MM.1S (cell line): ENCODE measurements around the gene MCEMP1.

ENCODE experiments used
- DNase-seq: peaks from one replicate; pipeline ENCODE4 v3.0.0-alpha.2; 2015
- H2AFZ ChIP-seq: fragments of 300-600 bp; sonication (generic); 2 replicates; pipeline ENCODE4 v1.6.0; 2016; ENCODE audit warnings: antibody characterized with exemption, low read length
- H3F3A ChIP-seq: fragments of 300-600 bp; sonication (generic); 2 replicates; pipeline ENCODE4 v1.6.1; 2016; ENCODE audit warnings: mild to moderate bottlenecking, antibody characterized with exemption, low read length, moderate library complexity, mixed read lengths; ENCODE audit not compliant: insufficient read depth
- H3K27ac ChIP-seq: fragments of 300-600 bp; sonication (generic); 2 replicates; pipeline ENCODE4 v1.5.1; 2016; ENCODE audit warnings: mild to moderate bottlenecking, low read length
- H3K27me3 ChIP-seq: fragments of 300-600 bp; sonication (generic); replicated peaks from 2 replicates; pipeline ENCODE4 v1.6.0; 2016; ENCODE audit warnings: low read length; ENCODE audit not compliant: insufficient read depth
- H3K36me3 ChIP-seq: fragments of 300-600 bp; sonication (generic); replicated peaks from 2 replicates; pipeline ENCODE4 v1.6.1; 2016; ENCODE audit warnings: mild to moderate bottlenecking, low read length, mixed read lengths; ENCODE audit not compliant: insufficient read depth
- H3K4me1 ChIP-seq: fragments of 300-600 bp; sonication (generic); 2 replicates; pipeline ENCODE4 v1.6.1; 2016; ENCODE audit warnings: low read length, mixed read lengths
- H3K4me2 ChIP-seq: fragments of 300-600 bp; sonication (generic); 2 replicates; pipeline ENCODE4 v1.6.0; 2016; ENCODE audit warnings: low read depth, low read length
- H3K4me3 ChIP-seq: fragments of 300-600 bp; sonication (generic); 2 replicates; pipeline ENCODE4 v1.5.1; 2016; ENCODE audit warnings: low read length, mixed read lengths
- H3K79me2 ChIP-seq: fragments of 300-600 bp; sonication (generic); 2 replicates; pipeline ENCODE4 v1.6.1; 2016; ENCODE audit warnings: mixed run types, low read length, mixed read lengths
- H3K9ac ChIP-seq: fragments of 300-600 bp; sonication (generic); 2 replicates; pipeline ENCODE4 v1.6.1; 2016; ENCODE audit warnings: low read length, mixed read lengths
- H3K9me2 ChIP-seq: fragments of 300-600 bp; sonication (generic); replicated peaks from 2 replicates; pipeline ENCODE4 v1.6.1; 2016; ENCODE audit warnings: mild to moderate bottlenecking, low read length, mixed read lengths; ENCODE audit not compliant: insufficient read depth
- H3K9me3 ChIP-seq: fragments of 300-600 bp; sonication (generic); replicated peaks from 2 replicates; pipeline ENCODE4 v1.6.1; 2016; ENCODE audit warnings: mild to moderate bottlenecking, low read length, mixed read lengths; ENCODE audit not compliant: insufficient read depth
- H4K20me1 ChIP-seq: fragments of 300-600 bp; sonication (generic); 2 replicates; pipeline ENCODE4 v1.6.1; 2016; ENCODE audit warnings: mild to moderate bottlenecking, low read length, moderate library complexity, mixed read lengths; ENCODE audit not compliant: insufficient read depth
- EZH2 ChIP-seq: fragments of 300-600 bp; sonication (generic); optimal IDR thresholded peaks from 2 replicates; pipeline ENCODE3; 2017; ENCODE audit warnings: low read depth, mild to moderate bottlenecking, antibody characterized with exemption, low read length, mixed read lengths
- EZH2phosphoT487 ChIP-seq: fragments of 300-600 bp; sonication (generic); IDR thresholded peaks from 2 replicates; pipeline ENCODE4 v1.6.1; 2018; ENCODE audit warnings: antibody characterized with exemption, low read length
- TF ChIP-seq, protein P1 (sequence below): fragments of 300-600 bp; sonication (generic); IDR thresholded peaks from 2 replicates; pipeline ENCODE4 v1.5.1; 2016; ENCODE audit warnings: antibody characterized with exemption, low read length, mixed read lengths

Gene MCEMP1

DNA sequence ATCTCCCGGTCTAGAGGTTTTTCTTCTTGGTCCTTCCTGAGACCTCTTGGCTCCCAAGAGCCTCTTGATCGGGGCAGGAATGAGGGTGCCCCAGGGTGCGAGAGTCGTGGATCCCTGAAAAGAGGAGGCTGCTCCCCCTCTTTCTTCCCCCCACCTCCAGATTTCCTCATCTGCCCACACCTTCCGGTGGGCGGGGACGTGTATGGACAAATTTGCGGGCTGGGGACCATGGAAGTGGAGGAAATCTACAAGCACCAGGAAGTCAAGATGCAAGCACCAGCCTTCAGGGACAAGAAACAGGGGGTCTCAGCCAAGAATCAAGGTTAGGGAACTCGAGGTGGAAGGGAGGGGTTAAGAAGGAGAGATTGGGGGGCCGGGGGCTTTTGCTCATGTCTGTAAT lies at the start of gene MCEMP1:
Gene MCEMP1, plus strand, starts transcription at position 237 of the 400 bp plus-strand sequence. Its CDS starts 31 bp downstream, at position 268.
- no peaks in the 10 kb centered on the region for H3F3A ChIP-seq
- no peak within 1 kb of the TSS for H3K9ac ChIP-seq
- H3K27ac ChIP-seq, result no peak within 1 kb of the TSS
- H3K27me3 ChIP-seq, result peaks cover 67% of the 10 kb centered on the region
- TF ChIP-seq EZH2 (no peak), EZH2phosphoT487 (no peak)
- TF ChIP-seq, protein P1, sequence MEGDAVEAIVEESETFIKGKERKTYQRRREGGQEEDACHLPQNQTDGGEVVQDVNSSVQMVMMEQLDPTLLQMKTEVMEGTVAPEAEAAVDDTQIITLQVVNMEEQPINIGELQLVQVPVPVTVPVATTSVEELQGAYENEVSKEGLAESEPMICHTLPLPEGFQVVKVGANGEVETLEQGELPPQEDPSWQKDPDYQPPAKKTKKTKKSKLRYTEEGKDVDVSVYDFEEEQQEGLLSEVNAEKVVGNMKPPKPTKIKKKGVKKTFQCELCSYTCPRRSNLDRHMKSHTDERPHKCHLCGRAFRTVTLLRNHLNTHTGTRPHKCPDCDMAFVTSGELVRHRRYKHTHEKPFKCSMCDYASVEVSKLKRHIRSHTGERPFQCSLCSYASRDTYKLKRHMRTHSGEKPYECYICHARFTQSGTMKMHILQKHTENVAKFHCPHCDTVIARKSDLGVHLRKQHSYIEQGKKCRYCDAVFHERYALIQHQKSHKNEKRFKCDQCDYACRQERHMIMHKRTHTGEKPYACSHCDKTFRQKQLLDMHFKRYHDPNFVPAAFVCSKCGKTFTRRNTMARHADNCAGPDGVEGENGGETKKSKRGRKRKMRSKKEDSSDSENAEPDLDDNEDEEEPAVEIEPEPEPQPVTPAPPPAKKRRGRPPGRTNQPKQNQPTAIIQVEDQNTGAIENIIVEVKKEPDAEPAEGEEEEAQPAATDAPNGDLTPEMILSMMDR, result no peak
- no peak within 1 kb of the TSS for H3K4me3 ChIP-seq
- H3K36me3 ChIP-seq, result no peaks in the 10 kb centered on the region
- 0 out of 2 replicates have a peak, but pooled peaks cover 3% of the 10 kb centered on the region for H3K4me1 ChIP-seq
- H3K79me2 ChIP-seq, result peaks cover 12% of the 10 kb centered on the region
- H3K9me3 ChIP-seq, result no peaks in the 10 kb centered on the region
- no peak within 1 kb of the TSS for H3K4me2 ChIP-seq
- H3K9me2 ChIP-seq, result no peaks in the 10 kb centered on the region
- DNase-seq, result no peak
- no peak within 1 kb of the TSS for H2AFZ ChIP-seq
- H4K20me1 ChIP-seq, result no peaks in the 10 kb centered on the region

DNA sequence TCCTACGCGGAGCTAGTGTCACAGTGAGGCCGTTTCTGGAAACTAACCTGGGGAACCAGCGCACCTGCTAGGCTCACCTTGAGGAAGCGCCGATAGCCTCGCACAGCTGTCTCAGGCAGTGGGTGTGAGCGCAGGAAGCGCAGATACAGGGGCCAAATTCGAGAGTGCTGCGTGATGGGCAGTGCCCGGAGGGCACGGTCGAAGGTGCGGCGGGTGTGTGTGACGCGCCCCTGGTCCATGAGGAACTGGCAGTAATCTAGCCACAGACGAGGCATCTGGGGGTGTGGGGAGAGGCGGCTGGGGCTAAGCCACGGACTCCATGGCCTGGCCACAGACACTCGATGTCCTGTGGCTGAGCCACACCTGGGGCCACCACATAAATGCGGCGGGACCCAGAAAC lies 49.7 kb upstream of the MCEMP1 start:
- Histone ChIP-seq H3K79me2 (peaks cover 58% of the 10 kb centered on the region), H3F3A (no peaks in the 10 kb centered on the region), H3K4me1 (peaks cover 14% of the 10 kb centered on the region), H3K4me3 (no peak overlapping the region), H4K20me1 (no peaks in the 10 kb centered on the region), H3K9me2 (no peaks in the 10 kb centered on the region), H3K36me3 (peaks cover 2% of the 10 kb centered on the region; the same call in 1 of the 2 replicates), H3K27me3 (no peaks in the 10 kb centered on the region), H3K9me3 (no peaks in the 10 kb centered on the region), H3K9ac (no peak overlapping the region), H3K27ac (no peak overlapping the region), H3K4me2 (no peak overlapping the region), H2AFZ (no peak overlapping the region)
- TF ChIP-seq, protein P1, result no peak
- TF ChIP-seq EZH2phosphoT487 (no peak), EZH2 (no peak)
- DNase-seq, result no peak

GRCh38 chr19:7628589-7629311 lies 48.1 kb upstream of the MCEMP1 start:
- no peaks in the 10 kb centered on the region for H3K27me3 ChIP-seq
- peak overlapping the region; percentile 85 for H3K4me2 ChIP-seq
- no peaks in the 10 kb centered on the region; the same call in 1 of the 2 replicates for H3K36me3 ChIP-seq
- no peaks in the 10 kb centered on the region for H4K20me1 ChIP-seq
- H3K4me3 ChIP-seq, result peak overlapping the region; percentile 94
- peak overlapping the region; percentile 91 for H3K9ac ChIP-seq
- peaks cover 14% of the 10 kb centered on the region for H3K4me1 ChIP-seq
- peak overlapping the region; percentile 62 for H2AFZ ChIP-seq
- no peaks in the 10 kb centered on the region for H3K9me3 ChIP-seq
- TF ChIP-seq EZH2, result no peak
- TF ChIP-seq, protein P1, result no peak
- no peaks in the 10 kb centered on the region for H3K9me2 ChIP-seq
- no peaks in the 10 kb centered on the region for H3F3A ChIP-seq
- H3K79me2 ChIP-seq, result peaks cover 58% of the 10 kb centered on the region
- no peak for DNase-seq
- H3K27ac ChIP-seq, result peak overlapping the region; percentile 32; the same call in 1 of the 2 replicates
